Measurements from ENCODE around the gene SLC9A8.
"Not testable (repeated sequence)": the region's sequence is repeated elsewhere in the genome, so short reads cannot be mapped to it uniquely, and the experiment has no call there.

The SLC9A8 gene

DNA sequence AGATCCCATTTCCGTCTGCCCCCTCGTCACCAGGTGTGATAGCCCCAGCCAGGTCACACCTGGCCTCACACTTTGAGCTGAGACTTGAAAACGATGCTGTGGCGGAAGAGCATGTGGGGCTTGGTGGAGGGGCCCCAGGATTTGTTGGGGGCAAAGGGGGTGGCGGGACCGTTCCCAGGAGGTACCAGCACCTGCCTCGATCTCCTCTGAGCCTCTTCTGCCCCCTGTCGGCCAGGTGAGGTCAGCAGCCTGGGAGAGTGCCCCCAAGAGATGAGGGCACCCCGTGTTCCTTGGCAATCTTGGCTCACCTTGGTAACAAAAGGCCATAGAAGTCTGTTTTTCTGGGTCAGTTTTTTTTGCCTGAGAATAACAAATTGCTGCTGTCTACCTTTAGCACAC is 77.3 kb downstream of the SLC9A8 start:
- H3K27ac ChIP-seq (ENCODE audit: low read depth, low read length) = no peak overlapping the region
- H3K36me3 ChIP-seq (ENCODE audit: control insufficient read depth, insufficient read depth, low read length) = no peaks in the 10 kb centered on the region
- H3K27me3 ChIP-seq (ENCODE audit: control insufficient read depth, insufficient read depth, low read length) = no peaks in the 10 kb centered on the region
- no peaks in the 10 kb centered on the region for H3K9me3 ChIP-seq (ENCODE audit: control insufficient read depth, insufficient read depth, low read length)
- H3K4me3 ChIP-seq (ENCODE audit: low read depth, low read length) = no peak overlapping the region
- peaks cover 24% of the 10 kb centered on the region for H3K4me1 ChIP-seq (ENCODE audit: control insufficient read depth, insufficient read depth, low read length)
- H3K9ac ChIP-seq (ENCODE audit: low read depth, low read length) = no peak overlapping the region

DNA sequence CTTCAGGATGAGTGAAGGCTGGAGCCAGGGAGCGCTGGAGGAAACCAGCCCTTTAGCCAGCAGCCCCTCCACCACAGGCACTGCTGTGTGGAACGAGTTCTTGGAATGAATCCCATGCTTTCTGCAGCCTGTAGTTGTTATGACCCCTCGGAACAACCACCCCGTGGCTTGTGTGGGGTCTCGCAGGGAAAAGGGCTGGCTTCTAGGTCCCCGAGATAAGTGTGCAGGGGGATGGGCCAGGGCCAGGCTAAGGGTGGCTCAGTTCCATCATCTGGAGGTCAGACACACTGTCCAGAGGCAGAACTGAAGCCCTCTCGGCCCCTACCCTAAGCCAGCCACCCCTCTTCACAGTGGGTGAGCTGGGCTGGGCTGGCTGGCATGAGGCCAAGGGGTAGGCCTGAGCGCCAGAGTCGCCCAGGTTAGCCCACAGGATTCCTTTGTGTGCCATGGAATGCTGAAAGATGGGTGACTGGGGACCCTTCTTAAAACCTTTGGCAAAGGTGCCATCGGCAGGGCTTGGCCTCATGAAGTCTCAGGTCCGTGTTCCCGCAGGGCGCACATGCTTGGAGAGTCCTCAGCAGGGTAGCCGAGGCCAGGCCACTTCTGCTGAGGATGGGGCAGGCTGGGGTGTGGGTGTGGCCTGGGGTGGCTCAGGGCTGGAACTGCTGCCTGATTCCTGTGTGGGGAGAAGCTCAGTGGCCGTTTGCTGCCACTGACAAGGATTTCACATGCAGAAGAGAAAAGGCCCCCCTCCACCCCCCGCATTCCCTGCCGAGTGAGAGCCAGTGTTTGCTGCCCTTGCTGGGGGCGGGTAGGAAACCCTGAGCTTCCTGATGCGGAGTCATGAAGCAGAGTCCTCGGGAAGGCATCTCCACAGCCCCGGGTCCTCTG is 78.1 kb downstream of the SLC9A8 start:
- no peaks in the 10 kb centered on the region for H3K36me3 ChIP-seq (ENCODE audit: control insufficient read depth, insufficient read depth, low read length)
- peaks cover 24% of the 10 kb centered on the region for H3K4me1 ChIP-seq (ENCODE audit: control insufficient read depth, insufficient read depth, low read length)
- H3K27ac ChIP-seq (ENCODE audit: low read depth, low read length) = no peak overlapping the region
- no peaks in the 10 kb centered on the region for H3K27me3 ChIP-seq (ENCODE audit: control insufficient read depth, insufficient read depth, low read length)
- no peak overlapping the region for H3K4me3 ChIP-seq (ENCODE audit: low read depth, low read length)
- no peak overlapping the region for H3K9ac ChIP-seq (ENCODE audit: low read depth, low read length)
- no peaks in the 10 kb centered on the region for H3K9me3 ChIP-seq (ENCODE audit: control insufficient read depth, insufficient read depth, low read length)

GRCh38 chr20:49891476-49892110 is 79.0 kb downstream of the SLC9A8 start:
- Histone ChIP-seq H3K27ac (ENCODE audit: low read depth, low read length) (no peak overlapping the region), H3K4me3 (ENCODE audit: low read depth, low read length) (no peak overlapping the region), H3K9ac (ENCODE audit: low read depth, low read length) (no peak overlapping the region), H3K27me3 (ENCODE audit: control insufficient read depth, insufficient read depth, low read length) (no peaks in the 10 kb centered on the region), H3K36me3 (ENCODE audit: control insufficient read depth, insufficient read depth, low read length) (no peaks in the 10 kb centered on the region), H3K9me3 (ENCODE audit: control insufficient read depth, insufficient read depth, low read length) (no peaks in the 10 kb centered on the region), H3K4me1 (ENCODE audit: control insufficient read depth, insufficient read depth, low read length) (peaks cover 19% of the 10 kb centered on the region)

DNA sequence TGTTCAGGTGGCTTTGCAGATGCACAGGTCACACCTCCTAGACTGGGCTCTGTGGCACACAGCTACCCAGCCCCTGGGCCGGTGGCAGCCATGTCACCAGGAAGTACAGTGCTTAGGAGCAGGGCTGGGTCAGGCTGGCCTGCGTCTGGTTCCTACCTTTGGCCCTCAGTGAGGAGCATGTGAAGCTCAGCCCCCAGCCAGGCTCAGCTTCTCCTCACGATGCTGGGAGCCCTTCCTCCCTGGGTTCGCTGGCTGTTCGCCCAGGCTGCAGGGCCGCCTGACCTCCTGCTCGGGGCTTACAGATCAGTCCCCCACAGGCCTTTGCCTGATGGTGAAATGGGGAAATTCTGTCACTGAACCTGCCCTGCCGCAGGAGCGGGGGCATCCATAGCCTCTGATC is 79.6 kb downstream of the SLC9A8 start:
- H3K9me3 ChIP-seq (ENCODE audit: control insufficient read depth, insufficient read depth, low read length) = no peaks in the 10 kb centered on the region
- no peaks in the 10 kb centered on the region for H3K36me3 ChIP-seq (ENCODE audit: control insufficient read depth, insufficient read depth, low read length)
- peaks cover 19% of the 10 kb centered on the region for H3K4me1 ChIP-seq (ENCODE audit: control insufficient read depth, insufficient read depth, low read length)
- no peak overlapping the region for H3K9ac ChIP-seq (ENCODE audit: low read depth, low read length)
- H3K4me3 ChIP-seq (ENCODE audit: low read depth, low read length) = no peak overlapping the region
- H3K27me3 ChIP-seq (ENCODE audit: control insufficient read depth, insufficient read depth, low read length) = no peaks in the 10 kb centered on the region
- H3K27ac ChIP-seq (ENCODE audit: low read depth, low read length) = no peak overlapping the region

DNA sequence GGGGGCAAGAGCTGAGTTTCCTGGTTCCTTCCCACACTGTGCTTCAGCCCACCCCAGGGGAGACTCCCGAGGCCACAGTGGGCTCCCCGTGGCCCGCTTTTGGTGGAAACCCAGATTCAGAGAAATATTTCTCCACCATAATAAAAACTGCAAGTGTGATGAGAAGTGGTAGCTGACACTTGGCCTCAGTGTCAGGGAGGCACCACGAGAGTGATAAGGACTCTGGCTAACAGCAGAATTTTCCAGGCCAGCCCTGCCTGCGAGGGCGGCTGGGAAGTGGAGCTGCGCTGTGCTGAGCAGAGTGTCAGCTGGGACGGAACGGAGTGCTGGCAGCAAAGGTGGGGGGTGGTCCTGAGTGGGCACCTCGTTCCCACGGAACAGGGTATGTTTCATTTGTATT is 80.2 kb downstream of the SLC9A8 start:
- Histone ChIP-seq H3K27me3 (ENCODE audit: control insufficient read depth, insufficient read depth, low read length) (no peaks in the 10 kb centered on the region), H3K36me3 (ENCODE audit: control insufficient read depth, insufficient read depth, low read length) (no peaks in the 10 kb centered on the region)

DNA sequence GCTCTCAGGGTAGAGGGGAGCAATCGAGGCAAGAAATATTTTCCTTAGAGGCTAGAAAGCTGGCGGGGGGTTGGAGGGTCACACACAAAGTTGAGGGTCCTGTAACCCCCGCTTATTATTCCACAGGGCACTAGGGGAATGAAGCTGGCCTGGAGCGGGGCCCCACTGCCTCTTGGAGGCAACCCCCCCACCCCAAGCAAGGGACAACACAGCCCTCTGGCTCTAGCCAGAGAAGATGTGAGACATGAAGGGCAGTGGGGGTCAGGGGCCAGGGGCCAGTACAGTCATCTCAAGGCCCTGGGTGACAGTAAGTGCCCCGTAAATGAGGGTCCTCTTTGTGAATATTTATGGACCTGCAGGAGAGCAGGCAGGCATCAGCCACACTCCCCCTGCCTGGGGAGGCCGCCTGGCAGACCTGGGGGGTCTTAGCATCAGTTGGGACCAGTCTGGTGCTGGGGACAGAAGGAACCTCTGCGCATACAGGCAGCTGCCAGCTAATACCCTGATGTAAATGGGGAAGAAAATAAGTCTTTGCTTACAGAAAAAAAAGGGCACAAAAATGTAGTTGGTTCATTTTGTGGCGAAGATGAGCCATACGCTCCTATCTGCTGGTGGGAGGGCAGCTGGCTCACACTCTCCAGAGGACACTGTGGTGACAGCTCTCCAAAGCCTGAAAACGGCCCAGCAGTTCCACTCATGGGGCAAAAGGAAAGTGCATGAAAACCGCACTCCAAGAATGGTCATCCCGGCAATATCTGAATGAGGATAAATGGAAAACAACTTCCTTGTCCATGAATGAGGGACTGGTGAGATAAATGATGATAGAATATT is 80.8 kb downstream of the SLC9A8 start:
- Histone ChIP-seq H3K36me3 (ENCODE audit: control insufficient read depth, insufficient read depth, low read length) (no peaks in the 10 kb centered on the region), H3K27ac (ENCODE audit: low read depth, low read length) (no peak overlapping the region), H3K4me1 (ENCODE audit: control insufficient read depth, insufficient read depth, low read length) (peaks cover 16% of the 10 kb centered on the region), H3K9me3 (ENCODE audit: control insufficient read depth, insufficient read depth, low read length) (no peaks in the 10 kb centered on the region), H3K27me3 (ENCODE audit: control insufficient read depth, insufficient read depth, low read length) (no peaks in the 10 kb centered on the region), H3K4me3 (ENCODE audit: low read depth, low read length) (no peak overlapping the region), H3K9ac (ENCODE audit: low read depth, low read length) (no peak overlapping the region)

More for the DNA sequence above, 80.2 kb downstream of the SLC9A8 start:
- peaks cover 19% of the 10 kb centered on the region for H3K4me1 ChIP-seq (ENCODE audit: control insufficient read depth, insufficient read depth, low read length)
- no peak overlapping the region for H3K4me3 ChIP-seq (ENCODE audit: low read depth, low read length)
- no peaks in the 10 kb centered on the region for H3K9me3 ChIP-seq (ENCODE audit: control insufficient read depth, insufficient read depth, low read length)
- H3K27ac ChIP-seq (ENCODE audit: low read depth, low read length) = no peak overlapping the region
- no peak overlapping the region for H3K9ac ChIP-seq (ENCODE audit: low read depth, low read length)

DNA sequence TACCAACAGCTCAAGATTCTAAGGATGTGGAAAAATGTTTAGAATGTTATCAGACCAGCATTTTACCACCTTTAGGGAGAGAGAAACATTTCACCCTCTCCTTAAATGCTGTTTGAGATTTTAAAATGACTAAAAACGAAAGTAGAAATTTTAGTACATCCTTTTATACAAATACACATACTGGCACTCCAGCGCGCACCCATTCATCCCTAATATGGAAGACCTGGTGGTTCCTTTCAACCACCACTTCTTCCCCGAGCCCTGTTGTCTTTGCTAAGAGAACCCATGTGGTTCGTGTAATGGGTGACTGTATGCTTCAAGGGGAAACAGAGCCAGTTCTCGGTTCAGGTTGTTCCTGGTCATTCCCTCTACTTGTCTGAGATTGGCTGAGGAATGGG is 81.4 kb downstream of the SLC9A8 start:
- no peaks in the 10 kb centered on the region for H3K27me3 ChIP-seq (ENCODE audit: control insufficient read depth, insufficient read depth, low read length)
- no peak overlapping the region for H3K4me3 ChIP-seq (ENCODE audit: low read depth, low read length)
- H3K36me3 ChIP-seq (ENCODE audit: control insufficient read depth, insufficient read depth, low read length) = no peaks in the 10 kb centered on the region
- H3K4me1 ChIP-seq (ENCODE audit: control insufficient read depth, insufficient read depth, low read length) = peaks cover 11% of the 10 kb centered on the region
- no peak overlapping the region for H3K27ac ChIP-seq (ENCODE audit: low read depth, low read length)
- H3K9me3 ChIP-seq (ENCODE audit: control insufficient read depth, insufficient read depth, low read length) = no peaks in the 10 kb centered on the region
- no peak overlapping the region for H3K9ac ChIP-seq (ENCODE audit: low read depth, low read length)

DNA sequence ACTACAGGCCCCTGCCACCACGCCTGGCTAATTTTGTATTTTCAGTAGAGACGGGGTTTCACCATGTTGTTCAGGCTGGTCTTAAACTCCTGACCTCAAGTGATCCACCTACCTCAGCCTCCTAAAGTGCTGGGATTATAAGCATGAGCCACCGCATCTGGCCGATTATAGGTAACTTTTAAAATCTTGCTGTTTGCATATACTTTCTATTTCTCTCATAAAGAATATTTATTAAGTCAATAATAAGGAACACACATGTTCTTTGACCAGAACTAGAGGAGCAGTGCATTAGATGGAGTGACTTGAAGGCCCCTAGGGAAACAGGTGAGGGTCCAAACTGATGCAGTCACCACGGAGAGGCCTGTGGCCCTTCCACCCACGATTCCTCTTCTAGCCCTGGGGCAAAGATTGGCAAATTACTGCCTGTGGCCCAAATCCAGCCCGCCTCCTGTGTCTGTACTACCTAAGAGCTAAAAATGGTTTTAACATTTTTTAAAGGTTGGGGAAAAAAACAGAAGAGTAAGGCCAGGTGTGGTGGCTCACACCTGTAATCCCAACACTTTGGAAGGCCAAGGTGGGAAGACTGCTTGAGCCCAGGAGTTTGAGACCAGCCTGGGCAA is 83.0 kb downstream of the SLC9A8 start:
- not testable (repeated sequence) for H3K36me3 ChIP-seq (ENCODE audit: control insufficient read depth, insufficient read depth, low read length); H3K27ac ChIP-seq (ENCODE audit: low read depth, low read length); H3K4me1 ChIP-seq (ENCODE audit: control insufficient read depth, insufficient read depth, low read length); H3K4me3 ChIP-seq (ENCODE audit: low read depth, low read length); H3K27me3 ChIP-seq (ENCODE audit: control insufficient read depth, insufficient read depth, low read length); H3K9ac ChIP-seq (ENCODE audit: low read depth, low read length); H3K9me3 ChIP-seq (ENCODE audit: control insufficient read depth, insufficient read depth, low read length)

DNA sequence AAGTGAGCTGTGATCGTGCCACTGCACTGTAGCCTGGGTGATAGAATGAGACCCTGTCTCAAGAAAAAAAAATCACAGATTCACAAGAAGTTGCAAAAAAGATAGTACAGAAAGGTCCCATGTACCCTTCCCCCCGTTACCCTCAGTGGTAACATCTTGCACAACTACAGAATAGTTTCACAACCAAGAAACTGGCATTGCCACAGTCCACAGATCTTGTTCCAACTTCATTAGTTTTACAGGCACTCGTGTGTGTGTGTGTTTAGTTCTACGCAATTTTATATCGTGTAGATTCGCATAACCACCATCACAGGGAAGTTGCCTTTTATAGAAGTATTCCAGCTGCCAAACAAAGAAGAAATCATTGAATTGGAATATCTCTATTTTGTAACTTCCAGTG is 83.6 kb downstream of the SLC9A8 start:
- Histone ChIP-seq H3K9ac (ENCODE audit: low read depth, low read length) (no peak overlapping the region), H3K4me1 (ENCODE audit: control insufficient read depth, insufficient read depth, low read length) (peaks cover 3% of the 10 kb centered on the region), H3K27me3 (ENCODE audit: control insufficient read depth, insufficient read depth, low read length) (no peaks in the 10 kb centered on the region), H3K36me3 (ENCODE audit: control insufficient read depth, insufficient read depth, low read length) (no peaks in the 10 kb centered on the region), H3K9me3 (ENCODE audit: control insufficient read depth, insufficient read depth, low read length) (no peaks in the 10 kb centered on the region), H3K4me3 (ENCODE audit: low read depth, low read length) (no peak overlapping the region), H3K27ac (ENCODE audit: low read depth, low read length) (no peak overlapping the region)

DNA sequence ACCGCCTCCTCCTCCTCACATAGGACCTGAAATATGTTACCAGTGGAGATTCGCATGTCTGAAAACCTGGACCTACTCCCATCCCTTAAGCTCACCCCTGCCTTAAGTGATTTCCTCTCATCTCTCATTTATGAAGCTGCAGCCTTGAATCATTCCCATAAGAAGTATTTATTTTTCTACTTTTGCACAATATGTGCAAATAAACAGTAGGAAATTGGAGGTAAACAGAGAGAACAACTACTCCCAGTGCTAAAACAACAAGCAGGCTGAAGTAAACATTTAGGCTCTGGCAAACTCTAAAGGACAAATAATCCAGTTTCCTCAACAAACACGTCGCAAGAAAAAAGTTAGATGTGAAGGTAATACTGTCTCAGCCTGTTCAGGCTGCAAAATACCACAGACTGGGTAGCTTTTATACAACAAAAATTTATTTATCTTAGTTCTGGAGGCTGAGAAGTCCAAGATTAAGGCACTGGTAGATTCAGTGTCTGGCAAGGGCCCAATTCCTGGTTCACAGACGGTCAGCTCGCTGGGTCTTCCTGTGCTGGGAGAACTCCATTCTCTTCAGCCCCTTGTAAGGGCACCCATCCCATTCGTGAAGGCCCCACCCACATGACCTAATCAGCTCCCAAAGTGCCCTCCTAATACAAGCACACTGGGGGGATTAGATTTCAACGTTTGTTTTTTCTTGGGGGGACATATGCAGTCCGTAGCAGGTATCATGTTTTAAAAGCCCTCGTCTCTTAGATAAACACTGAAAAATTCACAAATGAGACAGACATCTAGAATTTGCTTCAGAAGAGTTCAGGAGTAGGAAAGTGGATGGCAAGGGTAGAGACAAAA is 87.1 kb downstream of the SLC9A8 start:
- peaks cover 11% of the 10 kb centered on the region for H3K36me3 ChIP-seq (ENCODE audit: control insufficient read depth, insufficient read depth, low read length)
- H3K9ac ChIP-seq (ENCODE audit: low read depth, low read length) = no peak overlapping the region
- H3K9me3 ChIP-seq (ENCODE audit: control insufficient read depth, insufficient read depth, low read length) = no peaks in the 10 kb centered on the region
- no peaks in the 10 kb centered on the region for H3K4me1 ChIP-seq (ENCODE audit: control insufficient read depth, insufficient read depth, low read length)
- no peak overlapping the region for H3K27ac ChIP-seq (ENCODE audit: low read depth, low read length)
- no peak overlapping the region for H3K4me3 ChIP-seq (ENCODE audit: low read depth, low read length)
- no peaks in the 10 kb centered on the region for H3K27me3 ChIP-seq (ENCODE audit: control insufficient read depth, insufficient read depth, low read length)
